Lower leg skin (tissue), 3 donors: Measurements from ENCODE around the gene KLF7.

Source experiments
- CTCF ChIP-seq, 3 donors: fragments of 450-650 bp; IDR thresholded peaks; one replicate each; pipeline ENCODE4 v1.5.1; 2016; ENCODE audit warnings: antibody characterized with exemption in 3 of 3, mild to moderate bottlenecking in 3 of 3, moderate library complexity in 2 of 3
- POLR2A ChIP-seq, 2 donors: fragments of 450-650 bp; IDR thresholded peaks; one replicate each; pipeline ENCODE4 v1.6.1; 2016 to 2017; ENCODE audit warnings: antibody characterized with exemption in 2 of 2, mild to moderate bottlenecking in 1 of 2, moderate library complexity in 1 of 2

- no peak for TF ChIP-seq CTCF (IDR thresholded peaks at IDR 0.05)
- TF ChIP-seq POLR2A (IDR thresholded peaks at IDR 0.05): no peak
Measured at GRCh38 chr2:207159002-207159401, 6.7 kb downstream of the KLF7 start.
